Stimulated activated CD8-positive, alpha-beta memory T cell treated with anti-CD3 and anti-CD28 coated beads, Interleukin-2, amount 100 ng/mL, for 48 hours (primary cell): ENCODE data around the gene ATP1A2.
"Not testable (repeated sequence)": the region's sequence is repeated elsewhere in the genome, so short reads cannot be mapped to it uniquely, and the experiment has no call there.

Source experiments
- DNase-seq, 2 donors: peaks; one replicate each; pipeline ENCODE4 v3.0.0-alpha.2; 2020; ENCODE audit warnings: low read depth in 2 of 2

Gene ATP1A2

DNA sequence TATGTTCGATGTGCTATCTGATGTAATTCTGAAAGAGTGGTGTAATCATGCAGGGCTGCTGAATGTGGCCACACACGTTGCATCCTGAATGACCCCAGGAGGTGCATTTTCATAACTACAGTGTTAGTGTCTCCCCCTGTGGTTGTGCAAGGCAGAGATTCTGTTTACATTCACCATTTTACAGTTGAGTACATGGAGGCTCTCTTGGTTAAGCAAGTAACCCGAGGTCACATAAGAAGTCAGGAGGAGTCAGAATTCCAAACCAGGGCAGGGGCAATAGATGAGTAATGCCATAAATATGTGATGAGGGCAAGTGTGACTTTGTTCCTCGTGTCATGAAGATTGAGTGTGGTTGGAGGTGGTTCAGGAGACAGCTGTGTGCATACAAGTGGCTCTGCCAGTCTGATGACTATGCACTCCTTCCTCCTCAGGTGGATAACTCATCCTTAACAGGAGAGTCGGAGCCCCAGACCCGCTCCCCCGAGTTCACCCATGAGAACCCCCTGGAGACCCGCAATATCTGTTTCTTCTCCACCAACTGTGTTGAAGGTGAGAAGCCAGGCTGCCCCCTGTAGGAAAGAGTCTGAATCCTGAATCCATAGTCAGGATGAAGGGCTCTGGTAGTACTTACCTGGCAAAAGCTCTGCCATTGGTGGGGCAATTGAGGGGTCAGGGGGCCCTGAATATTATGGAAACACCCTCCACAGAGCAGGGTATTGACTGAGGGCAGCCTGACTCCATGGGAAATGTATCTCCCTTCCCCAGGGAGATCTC is 9.3 kb downstream of the ATP1A2 start:
- DNase-seq, result no peak

DNA sequence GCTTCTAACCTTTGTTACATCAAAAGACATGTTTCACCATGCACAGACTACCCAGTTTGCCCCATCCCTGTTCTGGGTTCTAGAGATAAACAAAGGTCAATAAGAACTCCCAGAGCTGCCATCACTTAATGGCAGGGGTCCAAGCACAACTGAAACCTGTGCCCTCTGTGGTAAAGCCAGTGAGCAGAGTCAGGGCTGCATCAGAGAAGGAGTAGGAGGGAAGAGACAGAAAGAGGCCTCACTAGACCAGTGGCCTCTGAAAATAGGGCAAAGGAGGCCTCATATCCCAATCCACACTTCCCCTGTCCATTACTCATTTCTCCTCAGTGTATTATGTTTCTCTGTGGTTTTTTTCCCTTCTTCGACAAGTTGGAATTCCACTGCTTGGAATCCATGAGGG is 10.2 kb downstream of the ATP1A2 start:
- no peak for DNase-seq

- not testable (repeated sequence) for DNase-seq
Observed at GRCh38 chr1:160126342-160126741, 10.8 kb downstream of the ATP1A2 start.

DNA sequence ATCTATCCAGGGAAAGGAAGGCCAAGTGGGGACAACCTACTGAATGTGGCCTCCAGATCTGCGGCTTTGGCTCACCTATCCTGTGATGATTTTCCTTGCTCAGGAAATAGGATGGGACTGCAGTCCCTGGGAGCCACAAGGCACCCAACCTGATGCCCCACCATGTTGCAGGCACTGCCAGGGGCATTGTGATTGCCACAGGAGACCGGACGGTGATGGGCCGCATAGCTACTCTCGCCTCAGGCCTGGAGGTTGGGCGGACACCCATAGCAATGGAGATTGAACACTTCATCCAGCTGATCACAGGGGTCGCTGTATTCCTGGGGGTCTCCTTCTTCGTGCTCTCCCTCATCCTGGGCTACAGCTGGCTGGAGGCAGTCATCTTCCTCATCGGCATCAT is 11.8 kb downstream of the ATP1A2 start:
- no peak for DNase-seq

DNA sequence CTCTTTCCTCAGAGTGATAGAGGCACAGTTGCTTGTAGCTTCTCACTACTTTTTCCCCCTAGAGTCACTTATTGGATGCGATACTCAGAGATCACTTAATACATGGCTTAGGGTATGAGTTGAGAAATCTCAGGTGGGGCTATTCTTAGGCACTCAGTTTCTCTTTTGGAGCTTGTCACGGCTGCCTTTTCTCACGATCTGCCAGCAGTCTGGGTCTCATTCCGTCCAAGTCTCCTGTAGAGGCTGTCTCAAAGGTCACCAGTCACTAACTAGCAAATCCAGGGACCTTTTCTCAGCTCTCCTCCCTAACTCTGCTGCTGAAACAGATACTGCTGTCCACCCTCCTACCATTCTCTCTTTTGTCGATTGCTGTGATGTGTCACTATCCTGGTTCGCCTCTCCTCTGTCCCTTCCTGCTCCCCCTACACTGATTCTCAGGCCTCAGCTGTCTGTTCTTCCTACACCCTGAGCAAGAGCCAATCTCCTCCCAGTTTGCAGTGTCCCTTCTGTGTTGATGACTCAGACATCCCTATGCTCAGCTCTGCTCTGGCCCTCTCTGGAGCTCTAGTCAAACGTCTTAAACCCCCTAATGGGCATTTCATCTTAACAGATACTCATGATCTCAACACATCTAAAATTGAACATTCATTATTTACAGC is 12.4 kb downstream of the ATP1A2 start:
- no peak for DNase-seq

GRCh38 chr1:160128636-160129035 is 13.1 kb downstream of the ATP1A2 start:
- DNase-seq, result no peak

DNA sequence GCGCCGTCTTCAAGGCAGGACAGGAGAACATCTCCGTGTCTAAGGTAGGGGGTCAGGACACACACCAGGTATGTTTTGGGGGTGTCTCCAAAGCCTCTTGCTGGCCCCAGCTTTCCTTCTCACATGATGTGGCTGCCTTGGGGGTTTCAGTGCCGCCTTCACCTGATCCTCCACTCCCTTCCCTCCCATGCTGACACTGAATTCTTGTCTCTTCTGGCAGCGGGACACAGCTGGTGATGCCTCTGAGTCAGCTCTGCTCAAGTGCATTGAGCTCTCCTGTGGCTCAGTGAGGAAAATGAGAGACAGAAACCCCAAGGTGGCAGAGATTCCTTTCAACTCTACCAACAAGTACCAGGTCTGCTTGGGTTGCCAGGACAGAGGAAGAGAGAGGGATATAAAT is 13.5 kb downstream of the ATP1A2 start:
- no peak for DNase-seq

- DNase-seq, result no peak
Observed at GRCh38 chr1:160129558-160129957, 14.0 kb downstream of the ATP1A2 start.

DNA sequence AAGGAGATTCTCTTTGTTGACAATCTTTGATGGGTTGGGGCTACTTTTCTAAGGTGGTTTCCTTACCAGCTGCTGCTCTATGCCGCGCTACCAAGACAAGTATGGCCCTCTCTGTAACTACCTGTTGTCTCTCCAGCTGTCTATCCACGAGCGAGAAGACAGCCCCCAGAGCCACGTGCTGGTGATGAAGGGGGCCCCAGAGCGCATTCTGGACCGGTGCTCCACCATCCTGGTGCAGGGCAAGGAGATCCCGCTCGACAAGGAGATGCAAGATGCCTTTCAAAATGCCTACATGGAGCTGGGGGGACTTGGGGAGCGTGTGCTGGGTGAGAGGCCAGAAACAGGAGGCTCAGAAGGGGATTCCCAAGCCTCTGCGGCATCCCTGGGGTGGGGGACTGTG is 14.4 kb downstream of the ATP1A2 start:
- no peak for DNase-seq

GRCh38 chr1:160130486-160130885 is 14.9 kb downstream of the ATP1A2 start:
- no peak for DNase-seq

DNA sequence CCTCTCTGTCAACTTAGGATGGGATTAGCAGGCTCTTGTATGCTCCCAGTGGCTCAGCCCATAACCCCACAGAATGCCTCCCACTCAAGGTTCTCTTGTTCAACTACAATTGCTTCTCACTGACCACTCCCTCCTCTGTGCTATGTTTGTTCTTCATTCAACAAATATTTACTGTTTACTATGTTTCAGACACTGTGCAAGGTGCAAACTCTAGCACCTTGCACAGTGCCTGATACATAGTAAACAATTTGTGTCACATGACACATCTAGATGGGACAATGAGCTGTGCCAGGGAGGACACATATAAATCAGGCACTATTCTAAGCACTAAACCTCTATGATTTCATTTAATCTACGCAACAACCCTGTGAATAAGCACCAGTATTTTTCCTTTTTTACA is 15.4 kb downstream of the ATP1A2 start:
- no peak for DNase-seq

- no peak for DNase-seq
Observed at GRCh38 chr1:160131803-160132565, 16.4 kb downstream of the ATP1A2 start.

DNA sequence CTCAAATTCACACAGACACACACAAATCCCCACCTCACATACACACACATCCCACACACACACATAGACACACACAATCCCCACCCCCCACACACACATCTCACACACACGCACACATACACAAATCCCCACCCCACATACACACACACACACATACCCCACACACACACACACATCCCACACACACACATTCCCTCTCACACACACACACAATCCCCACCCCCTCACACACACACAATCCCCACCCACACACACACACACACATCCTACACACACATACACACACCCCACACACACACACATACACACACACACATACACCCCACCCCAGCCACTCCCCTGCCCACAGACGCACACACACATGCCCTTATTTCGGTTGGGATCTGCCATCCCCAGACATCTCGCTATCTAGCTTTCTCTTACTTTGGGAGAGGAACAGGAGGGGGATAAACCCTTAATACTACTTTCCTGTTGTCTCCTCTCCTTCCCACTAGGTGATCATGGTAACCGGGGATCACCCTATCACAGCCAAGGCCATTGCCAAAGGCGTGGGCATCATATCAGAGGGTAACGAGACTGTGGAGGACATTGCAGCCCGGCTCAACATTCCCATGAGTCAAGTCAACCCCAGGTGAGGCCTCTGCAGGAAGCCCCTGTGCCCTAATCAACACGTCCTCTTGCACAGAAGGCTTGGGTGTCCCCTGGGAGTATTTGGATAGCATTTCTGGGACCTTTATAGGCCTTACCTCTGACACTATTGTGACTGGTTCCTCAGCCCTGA is 18.6 kb downstream of the ATP1A2 start:
- no peak for DNase-seq

DNA sequence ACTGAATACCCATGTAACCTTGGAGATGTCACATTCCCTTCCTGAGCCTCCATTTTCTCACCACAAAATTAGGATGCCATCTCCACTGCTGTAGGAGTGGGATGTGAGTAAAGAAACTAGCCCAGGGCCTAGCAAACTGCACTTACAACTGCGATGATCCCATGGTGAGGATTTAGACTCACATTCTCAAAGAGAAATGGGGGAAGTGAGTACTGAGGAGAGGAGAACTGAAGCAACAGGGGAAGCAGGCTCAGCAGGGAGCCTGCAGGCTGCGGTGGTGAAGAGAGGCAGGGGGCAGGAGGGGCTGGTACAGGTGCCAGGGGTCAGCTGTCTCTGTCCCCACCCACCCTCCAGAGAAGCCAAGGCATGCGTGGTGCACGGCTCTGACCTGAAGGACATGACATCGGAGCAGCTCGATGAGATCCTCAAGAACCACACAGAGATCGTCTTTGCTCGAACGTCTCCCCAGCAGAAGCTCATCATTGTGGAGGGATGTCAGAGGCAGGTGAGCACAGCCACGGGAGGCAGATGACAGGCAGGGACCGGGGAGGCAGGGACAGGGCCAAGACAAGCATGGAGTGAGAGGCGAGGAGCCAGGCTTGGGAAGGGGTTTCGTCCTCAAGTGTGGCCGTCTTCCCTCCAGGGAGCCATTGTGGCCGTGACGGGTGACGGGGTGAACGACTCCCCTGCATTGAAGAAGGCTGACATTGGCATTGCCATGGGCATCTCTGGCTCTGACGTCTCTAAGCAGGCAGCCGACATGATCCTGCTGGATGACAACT is 19.4 kb downstream of the ATP1A2 start:
- no peak for DNase-seq

DNA sequence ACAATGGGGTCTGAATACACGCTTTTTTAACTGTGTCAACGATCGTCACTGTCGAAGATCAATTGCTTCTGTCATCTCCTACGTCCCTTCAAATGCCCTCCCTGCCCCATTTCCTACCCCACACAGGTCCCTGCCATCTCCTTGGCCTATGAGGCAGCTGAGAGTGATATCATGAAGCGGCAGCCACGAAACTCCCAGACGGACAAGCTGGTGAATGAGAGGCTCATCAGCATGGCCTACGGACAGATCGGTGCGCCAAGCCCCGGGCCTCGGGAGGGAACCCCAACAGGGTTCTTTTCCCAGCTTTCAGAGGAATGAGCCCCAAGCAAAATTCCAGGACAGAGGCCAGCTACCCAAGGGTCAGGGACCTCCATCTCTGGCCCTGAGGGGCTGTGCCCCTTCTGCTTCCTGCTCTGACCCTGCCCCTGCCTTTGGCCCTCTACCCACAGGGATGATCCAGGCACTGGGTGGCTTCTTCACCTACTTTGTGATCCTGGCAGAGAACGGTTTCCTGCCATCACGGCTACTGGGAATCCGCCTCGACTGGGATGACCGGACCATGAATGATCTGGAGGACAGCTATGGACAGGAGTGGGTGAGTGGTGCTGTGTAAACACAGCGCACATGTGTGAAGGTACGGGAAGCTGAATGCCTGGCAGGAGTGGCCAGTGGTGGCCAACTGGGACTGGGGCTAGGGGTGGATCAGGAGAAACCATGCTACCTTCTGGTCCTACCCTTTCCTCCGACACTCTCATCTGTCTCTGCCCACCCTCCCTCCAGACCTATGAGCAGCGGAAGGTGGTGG is 20.8 kb downstream of the ATP1A2 start:
- DNase-seq, result no peak

DNA sequence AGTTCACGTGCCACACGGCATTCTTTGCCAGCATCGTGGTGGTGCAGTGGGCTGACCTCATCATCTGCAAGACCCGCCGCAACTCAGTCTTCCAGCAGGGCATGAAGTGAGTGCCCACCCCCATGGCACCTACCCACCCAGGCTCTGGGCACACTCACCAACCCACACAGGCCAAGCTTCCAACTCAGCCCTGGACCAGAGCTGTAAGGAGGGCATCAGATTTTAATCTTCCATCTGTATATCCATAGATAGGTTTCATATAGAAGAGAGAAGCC is 21.3 kb downstream of the ATP1A2 start:
- DNase-seq, result no peak

- DNase-seq, result no peak
Observed at GRCh38 chr1:160137216-160137862, 21.8 kb downstream of the ATP1A2 start.

GRCh38 chr1:160139840-160140239 is 24.3 kb downstream of the ATP1A2 start:
- no peak for DNase-seq

DNA sequence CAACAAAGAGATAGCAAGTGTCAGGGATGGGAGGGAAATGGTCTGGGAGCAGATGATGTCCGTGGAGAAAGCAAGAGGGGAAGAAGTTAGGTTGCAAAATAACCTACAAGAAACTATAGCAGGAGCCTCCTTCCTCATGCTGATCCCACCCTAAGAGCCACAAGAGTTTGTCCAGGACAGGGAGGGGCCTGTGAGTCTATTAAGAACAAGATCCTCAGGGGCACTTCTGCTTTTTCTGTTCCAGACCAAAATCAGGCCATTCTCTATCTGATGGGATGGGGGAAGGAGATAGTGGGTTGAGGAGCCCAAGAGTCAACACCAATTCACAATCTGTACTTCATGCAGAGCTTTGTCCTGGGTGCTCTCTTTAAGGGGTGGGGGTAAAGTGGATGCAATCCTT is 28.1 kb downstream of the ATP1A2 start:
- DNase-seq, result no peak

DNA sequence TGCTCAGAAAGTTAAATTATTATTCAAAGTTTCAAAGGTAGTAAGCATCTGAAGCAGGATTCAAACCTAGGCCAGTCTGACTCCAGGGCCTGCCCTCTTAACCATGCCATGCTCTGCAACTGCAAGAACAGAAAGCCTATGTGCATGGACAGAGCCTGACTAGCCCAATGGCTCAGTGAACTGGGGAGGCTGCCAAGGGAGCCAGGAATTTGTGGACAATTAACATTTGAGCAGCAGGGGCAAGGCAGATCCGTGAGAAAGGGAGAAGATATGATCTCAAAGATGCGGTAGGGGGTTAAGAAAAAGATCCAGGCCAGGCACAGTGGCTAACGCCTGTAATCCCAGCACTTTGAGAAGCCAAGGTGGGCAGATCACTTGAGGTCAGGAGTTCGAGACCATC is 29.4 kb downstream of the ATP1A2 start:
- DNase-seq, result no peak
